Aorta (tissue), 5 donors: ENCODE measurements around the gene CISH. TPM values are rescaled to one million over a fixed set of nuclear protein-coding genes. Genes with fewer than 3 reads are reported as not detected.

Experiments used
- ATAC-seq: fragments of 200-7000 bp; cut with Tn5 transposase; one replicate; pipeline ENCODE4 v1.9.1; 2022; ENCODE audit warnings: moderate library complexity; ENCODE audit not compliant: low FRiP score
- DNase-seq, 2 donors: peaks; one replicate each; pipeline ENCODE4 v3.0.0-alpha.2; 2020
- H3K27ac ChIP-seq, 2 donors: one replicate each; pipeline ENCODE4 v1.5.1; 2013; ENCODE audit warnings: low read length in 2 of 2, mild to moderate bottlenecking in 2 of 2, moderate library complexity in 2 of 2, control low read depth in 1 of 2, inconsistent platforms in 1 of 2, low read depth in 1 of 2
- H3K27me3 ChIP-seq, 2 donors: one replicate each; pipeline ENCODE4 v1.6.1; 2013; ENCODE audit warnings: control low read depth in 1 of 2, low read length in 1 of 2, mild to moderate bottlenecking in 1 of 2, moderate library complexity in 1 of 2; ENCODE audit not compliant: insufficient read depth in 2 of 2, control insufficient read depth in 1 of 2
- H3K36me3 ChIP-seq, 2 donors: one replicate each; pipeline ENCODE4 v1.6.1; 2013; ENCODE audit warnings: control low read depth in 1 of 2, low read length in 1 of 2, mild to moderate bottlenecking in 1 of 2; ENCODE audit not compliant: insufficient read depth in 2 of 2, control insufficient read depth in 1 of 2
- H3K4me1 ChIP-seq, 2 donors: one replicate each; pipeline ENCODE4 v1.6.1; 2013; ENCODE audit warnings: low read length in 2 of 2, control low read depth in 1 of 2, mild to moderate bottlenecking in 1 of 2, moderate library complexity in 1 of 2; ENCODE audit not compliant: insufficient read depth in 2 of 2, control insufficient read depth in 1 of 2
- H3K4me3 ChIP-seq, 2 donors: one replicate each; pipeline ENCODE4 v1.5.1; 2013; ENCODE audit warnings: low read length in 2 of 2, control low read depth in 1 of 2, mild to moderate bottlenecking in 1 of 2
- H3K9me3 ChIP-seq: one replicate; pipeline ENCODE4 v1.6.1; 2013; ENCODE audit warnings: mild to moderate bottlenecking, low read length; ENCODE audit not compliant: control insufficient read depth
- WGBS, 2 donors: extraction: QIAGEN DNeasy Blood & Tissue Kit; methylation state at CpG; one replicate each; pipeline ENCODE4 v1.1.7; 2013; 5-methylcytosine and 5-hydroxymethylcytosine counted together
- intact Hi-C, 2 donors: fragments of 100-400 bp; cut with DNase I; formaldehyde crosslinking; loops; one replicate each; pipeline versions ENCODE4 v1.14.2 to v1.15.0; 2022
- polyA plus RNA-seq, 2 donors: library from polyadenylated mRNA; stranded (reverse); fragments of 200-250 nt; gene quantifications; one replicate each; pipeline ENCODE4 v1.2.3, GENCODE V29; 2013
- total RNA-seq, 2 donors: library from RNA; stranded (reverse); fragmentation: NEBNext Ultra II Directional; extraction: Animal tissue kit (Norgen Biotek cat#: 25700); gene quantifications; one replicate each; pipeline ENCODE4 v1.2.1, GENCODE V29; 2021
- donor health status: healthy with polysubstance abuse.
- donor health status: Bipolar disorder and iron deficiency.
- donor health status: DM: no; HTN: no; CAD: no.
- donor health status: DM: no; HTN: no; CAD: no.
- donor health status: DM: yes; HTN: yes; CAD: no.

CISH gene
- total and polyA plus RNA-seq, 4 donors = 1.5 to 10.1 (median 6.0) TPM

DNA sequence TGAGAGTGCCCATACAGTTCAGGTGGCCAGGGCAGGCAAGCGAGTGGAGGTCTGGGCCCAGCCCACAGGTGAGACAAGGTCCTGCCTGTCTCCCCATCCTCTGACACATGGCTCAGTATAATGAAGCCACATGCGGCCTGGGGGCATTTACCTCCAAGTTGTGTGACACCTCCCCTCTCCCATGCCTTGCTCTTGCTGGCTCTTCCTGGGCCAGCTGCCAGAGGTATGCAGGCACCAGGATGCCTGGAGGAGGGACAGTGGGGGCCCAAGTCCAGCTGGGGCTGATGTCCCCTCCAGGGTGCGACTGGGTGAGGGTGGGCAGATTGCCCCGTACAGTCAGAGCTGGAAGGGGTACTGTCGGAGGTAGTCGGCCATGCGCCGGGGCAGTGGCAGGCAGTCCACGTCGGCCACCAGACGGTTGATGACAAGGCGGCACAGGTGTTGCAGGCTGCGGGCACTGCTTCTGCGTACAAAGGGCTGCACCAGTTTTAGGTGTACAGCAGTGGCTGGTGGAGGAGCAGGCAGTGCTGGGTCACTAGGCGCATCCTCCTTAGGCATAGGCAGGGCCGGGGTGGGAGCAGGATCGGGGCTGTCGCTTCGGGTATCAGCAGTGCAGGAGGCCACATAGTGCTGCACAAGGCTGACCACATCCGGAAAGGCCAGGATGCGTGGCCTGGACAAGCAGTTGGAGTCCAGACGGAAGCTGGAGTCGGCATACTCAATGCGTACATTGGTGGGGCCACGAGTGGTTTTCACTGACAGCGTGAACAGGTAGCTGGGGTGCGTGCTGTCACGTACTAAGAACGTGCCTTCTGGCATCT, 4.1 kb downstream of the CISH start:
- intact Hi-C loops = no loop called here
- H3K4me1 ChIP-seq = no peaks in the 10 kb centered on the region
- no peak overlapping the region for H3K4me3 ChIP-seq
- H3K27me3 ChIP-seq = no peaks in the 10 kb centered on the region
- H3K9me3 ChIP-seq = no peaks in the 10 kb centered on the region
- WGBS, 2 donors = 84 to 85% methylated on average over 29 of the region's 29 CpGs
- H3K27ac ChIP-seq = no peak overlapping the region
- no peaks in the 10 kb centered on the region for H3K36me3 ChIP-seq
- DNase-seq = no peak
- no peak for ATAC-seq

DNA sequence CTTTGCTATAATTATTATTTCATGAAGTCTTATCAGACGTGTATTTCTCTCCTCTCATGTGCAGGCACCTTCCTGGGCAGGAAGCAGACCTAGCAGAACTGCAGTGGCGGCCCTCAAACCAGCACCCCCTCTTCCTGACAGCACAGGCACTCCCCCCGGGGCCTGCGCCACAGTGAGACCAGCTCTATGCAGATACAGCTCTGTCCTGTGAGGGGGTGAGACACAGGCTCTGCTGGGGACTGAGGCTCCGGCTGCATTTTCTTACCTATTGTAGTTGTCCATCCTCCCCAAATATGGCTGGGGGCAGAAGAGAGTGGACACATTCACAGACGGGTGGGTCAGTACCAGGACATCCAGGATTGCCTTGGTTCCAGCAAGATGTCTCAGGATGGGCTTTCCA, 5.0 kb downstream of the CISH start:
- intact Hi-C loops = no loop called here
- 68 to 77% methylated on average over 6 of the region's 6 CpGs for WGBS, 2 donors
- Histone ChIP-seq H3K27ac (no peak overlapping the region), H3K4me1 (no peaks in the 10 kb centered on the region), H3K4me3 (no peak overlapping the region), H3K36me3 (no peaks in the 10 kb centered on the region), H3K27me3 (no peaks in the 10 kb centered on the region), H3K9me3 (no peaks in the 10 kb centered on the region)
- no peak for ATAC-seq
- no peak for DNase-seq

DNA sequence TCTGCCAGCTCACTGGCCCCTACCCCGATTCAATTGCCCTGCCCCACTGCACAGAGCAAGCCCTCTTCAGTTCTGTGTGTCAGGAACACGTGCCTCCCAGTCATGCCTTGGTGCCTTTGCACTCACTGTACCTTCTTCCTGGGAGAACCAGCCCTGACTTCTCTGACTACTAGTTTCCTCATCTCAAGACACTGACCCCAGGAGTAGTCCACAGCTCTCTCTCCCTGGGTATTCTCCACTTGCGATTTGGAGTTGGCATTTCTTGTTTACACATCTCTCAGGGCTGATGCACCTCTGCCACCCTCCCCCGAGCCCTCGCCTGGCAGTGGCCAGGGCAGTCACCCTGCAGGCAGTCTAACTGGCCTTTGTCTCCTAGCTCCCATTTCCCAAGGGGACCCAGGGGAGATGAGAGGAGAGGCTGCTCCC, 5.7 kb downstream of the CISH start:
- no peaks in the 10 kb centered on the region for H3K9me3 ChIP-seq
- no peak overlapping the region for H3K27ac ChIP-seq
- intact Hi-C loops = no loop called here
- H3K4me1 ChIP-seq = no peaks in the 10 kb centered on the region
- DNase-seq (no peak), ATAC-seq (no peak)
- 75 to 76% methylated on average over 5 of the region's 5 CpGs for WGBS, 2 donors
- no peaks in the 10 kb centered on the region for H3K36me3 ChIP-seq
- no peaks in the 10 kb centered on the region for H3K27me3 ChIP-seq
- H3K4me3 ChIP-seq = no peak overlapping the region

DNA sequence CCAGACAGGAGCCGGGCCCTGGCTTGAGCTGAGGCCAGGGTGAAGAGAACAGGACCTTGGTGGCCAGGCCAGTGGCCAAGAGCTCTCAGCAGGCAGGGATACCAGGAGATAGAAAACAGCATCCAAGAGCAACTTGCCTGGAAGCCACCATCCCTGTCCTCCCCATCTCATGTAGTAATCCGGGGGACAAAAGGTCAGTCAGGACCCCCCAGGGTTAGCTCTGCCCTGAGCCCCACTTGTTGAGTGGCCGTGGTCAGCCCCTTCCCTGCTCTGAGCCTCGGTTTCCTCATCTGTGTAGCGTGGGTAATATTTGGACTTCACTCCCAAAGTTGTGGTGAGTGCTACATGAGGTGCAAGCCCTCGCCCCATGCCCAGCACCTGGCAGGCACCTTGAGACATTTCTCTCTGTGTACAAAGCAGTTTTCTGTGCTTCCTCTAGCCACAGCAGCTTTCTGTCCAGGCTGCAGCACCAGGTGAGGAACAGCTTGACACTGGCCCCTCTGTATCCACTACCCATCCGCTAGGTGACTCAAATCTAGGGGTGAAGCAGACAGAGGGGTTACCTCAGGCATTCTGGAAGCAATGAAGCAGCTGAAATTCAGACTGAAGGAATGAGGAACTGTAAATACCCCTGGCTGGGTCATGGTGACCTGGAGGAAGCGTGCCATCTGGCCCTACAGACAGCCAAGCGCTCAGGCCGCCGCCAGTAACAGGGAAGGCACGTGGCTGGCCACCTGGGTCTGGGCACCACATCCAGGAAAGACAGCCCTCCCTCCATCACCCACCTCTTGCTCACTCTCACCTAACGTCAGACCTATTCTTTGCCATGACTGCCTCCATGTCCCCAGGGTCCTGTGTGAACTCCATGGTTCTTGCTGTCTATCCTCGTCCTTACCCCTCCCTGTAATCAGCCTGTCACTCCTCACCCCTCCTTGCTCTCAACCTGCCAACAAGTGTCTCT, 6.7 kb downstream of the CISH start:
- peak in 1 of 2 donors; percentile 70 for DNase-seq
- no peak overlapping the region for H3K4me3 ChIP-seq
- no peak overlapping the region for H3K27ac ChIP-seq
- ATAC-seq = no peak
- H3K9me3 ChIP-seq = no peaks in the 10 kb centered on the region
- no peaks in the 10 kb centered on the region for H3K27me3 ChIP-seq
- H3K36me3 ChIP-seq = no peaks in the 10 kb centered on the region
- peaks cover 0 to 4% of the 10 kb centered on the region in 2 donors for H3K4me1 ChIP-seq
- intact Hi-C loops = no loop called here
- WGBS, 2 donors = 72 to 75% methylated on average over 14 of the region's 14 CpGs

DNA sequence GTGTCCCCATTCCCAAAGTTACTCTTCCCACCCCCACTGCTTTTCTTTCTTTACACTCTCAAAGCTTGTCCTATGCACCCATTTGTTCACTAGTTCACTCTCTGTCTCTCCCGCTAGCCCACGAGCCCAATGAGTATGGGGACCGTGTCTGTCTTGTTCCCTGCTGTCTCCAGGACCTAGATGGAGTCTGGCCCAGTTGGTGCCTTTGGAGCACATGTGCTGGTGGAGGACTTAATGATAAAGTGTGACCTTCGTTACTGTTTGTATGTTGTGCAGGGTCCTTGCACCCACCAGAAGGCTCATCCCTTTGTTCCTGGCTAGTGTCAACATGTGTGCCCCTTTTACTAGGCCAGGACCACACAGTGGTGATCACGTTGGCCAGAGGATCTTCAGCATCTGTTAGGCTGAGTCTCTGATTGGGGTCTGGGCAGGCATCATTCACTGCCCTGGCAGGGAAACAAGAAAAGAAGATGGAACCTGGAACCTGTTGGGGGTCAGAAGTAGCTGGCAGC, 7.4 kb downstream of the CISH start:
- H3K27ac ChIP-seq = no peak overlapping the region
- no peak overlapping the region for H3K4me3 ChIP-seq
- intact Hi-C loops = no loop called here
- H3K9me3 ChIP-seq = no peaks in the 10 kb centered on the region
- no peaks in the 10 kb centered on the region for H3K27me3 ChIP-seq
- H3K4me1 ChIP-seq = peaks cover 0 to 4% of the 10 kb centered on the region in 2 donors
- no peaks in the 10 kb centered on the region for H3K36me3 ChIP-seq
- ATAC-seq (no peak), DNase-seq (no peak)
- 74 to 76% methylated on average over 5 of the region's 5 CpGs for WGBS, 2 donors

DNA sequence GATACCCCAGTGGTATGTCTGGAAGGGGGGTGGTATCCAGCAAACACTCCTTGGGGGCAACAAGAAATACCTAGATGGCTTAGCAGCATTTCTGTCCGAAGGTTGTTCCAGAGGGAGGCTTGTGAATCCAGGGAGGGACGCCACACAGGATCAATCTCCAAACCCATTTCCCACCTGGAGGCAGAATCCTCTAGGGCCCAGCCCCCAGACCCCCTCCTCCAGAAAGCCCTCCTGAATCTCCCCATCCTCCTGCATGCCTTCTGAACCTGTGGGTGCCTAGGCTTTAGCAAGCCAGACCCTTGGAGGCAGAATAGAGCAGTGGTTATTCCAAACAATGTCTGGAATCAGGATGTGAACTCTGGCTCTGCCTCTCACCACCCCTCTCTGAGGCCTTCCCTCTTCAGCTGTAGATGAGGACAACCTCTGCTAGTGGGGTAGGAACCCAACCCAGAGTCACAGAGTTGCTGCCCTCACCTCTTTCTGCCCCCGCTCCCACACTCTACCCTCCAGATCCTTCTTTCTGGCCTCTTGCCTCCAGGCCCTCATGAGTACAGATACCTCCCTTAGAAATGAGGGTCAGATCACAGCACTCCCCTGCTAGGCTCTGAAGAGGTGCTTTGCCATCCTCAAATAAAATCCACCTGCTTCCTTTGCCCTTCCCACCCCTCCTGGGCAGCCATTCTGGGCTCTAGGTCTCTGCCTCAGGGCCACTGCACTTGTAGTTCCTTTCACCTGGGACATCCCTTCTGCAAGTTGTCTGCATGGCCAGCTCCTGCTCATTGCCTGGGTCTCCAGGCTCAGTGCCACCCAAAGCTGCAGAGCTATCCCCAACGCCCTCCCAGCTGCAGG, 8.1 kb downstream of the CISH start:
- Histone ChIP-seq H3K27me3 (no peaks in the 10 kb centered on the region), H3K27ac (no peak overlapping the region), H3K36me3 (no peaks in the 10 kb centered on the region), H3K9me3 (no peaks in the 10 kb centered on the region), H3K4me3 (no peak overlapping the region), H3K4me1 (peaks cover 0 to 4% of the 10 kb centered on the region in 2 donors)
- intact Hi-C loops = no loop called here
- ATAC-seq (no peak), DNase-seq (no peak)
- WGBS, 2 donors = 66 to 74% methylated on average over 4 of the region's 4 CpGs

DNA sequence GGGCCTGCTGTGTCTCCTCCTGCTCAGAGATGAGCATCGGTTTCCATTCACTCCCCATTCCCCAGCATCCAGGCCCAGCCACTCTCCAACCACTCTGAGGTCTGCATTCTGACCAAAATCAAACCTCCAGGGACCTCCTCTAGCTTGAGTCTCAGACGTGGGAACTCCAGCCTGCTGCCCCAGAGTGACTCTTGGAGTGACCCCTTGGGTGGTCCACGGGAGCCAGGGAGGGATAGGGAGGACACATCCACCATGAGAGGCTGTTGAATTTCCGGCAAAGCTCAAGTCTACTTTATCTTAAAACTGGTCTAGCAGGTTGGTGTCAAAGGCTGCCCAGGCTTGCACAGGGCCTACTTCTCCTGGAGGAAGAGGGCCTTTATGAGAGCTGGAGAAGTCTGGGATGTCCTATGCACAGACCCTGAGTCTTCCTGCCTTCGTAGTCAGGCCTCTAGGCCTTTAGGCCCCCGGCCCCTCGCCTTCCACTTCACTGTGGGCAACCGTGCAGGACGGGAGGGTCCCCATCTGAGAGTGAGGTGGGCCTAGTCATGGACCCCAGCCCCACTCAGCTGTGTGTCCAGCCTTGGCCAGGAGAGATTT, 8.9 kb downstream of the CISH start:
- intact Hi-C loops = loop anchor here in 1 of 2 donors (1.0 kb wide), 1 partner anchor 9 kb away; the partner anchor contains the start of gene CISH
- no peak for ATAC-seq
- Histone ChIP-seq H3K36me3 (no peaks in the 10 kb centered on the region), H3K27ac (peak overlapping the region; percentile 20 to 70), H3K9me3 (no peaks in the 10 kb centered on the region), H3K27me3 (no peaks in the 10 kb centered on the region), H3K4me1 (peaks cover 0 to 4% of the 10 kb centered on the region in 2 donors), H3K4me3 (no peak overlapping the region)
- DNase-seq = no peak
- 69% methylated on average over 9 of the region's 9 CpGs for WGBS, 2 donors
